ENCODE results near the gene CAMK4. TPM values are rescaled to one million over a fixed set of nuclear protein-coding genes. Genes with fewer than 3 reads are reported as not detected.

Gene CAMK4
- total and polyA plus RNA-seq, 2 of the 8 experiments (the other 6 are each of a cell fraction or from before 2014, with no cell fraction given): 1.8 to 8.3 TPM

DNA sequence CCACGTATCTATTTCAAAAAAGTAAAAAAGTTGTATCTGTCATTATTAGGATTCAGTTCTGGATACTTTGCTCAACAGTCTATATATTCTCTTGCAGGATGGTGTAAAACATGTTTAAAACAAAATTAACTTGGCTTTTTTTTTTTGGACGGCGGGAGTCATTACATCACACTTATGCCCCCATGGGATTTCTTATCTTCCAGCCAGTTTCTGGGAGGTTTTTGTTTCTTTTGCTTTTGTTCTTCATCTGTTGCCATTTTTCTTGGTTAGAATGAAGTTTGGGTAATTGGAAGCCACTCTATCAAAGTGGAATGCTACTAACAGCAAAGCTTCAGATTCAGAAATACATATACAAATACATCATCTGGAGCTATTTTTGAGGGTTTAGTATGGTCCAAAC is 289.9 kb downstream of the CAMK4 start (continued):
- TF ChIP-seq HDAC2 (IDR thresholded peaks at IDR 0.05; ENCODE audit: borderline replicate concordance in 1 of 2, low read depth in 2 of 2, low read length in 2 of 2) (no peak), SIN3A (conservative IDR thresholded peaks at IDR 0.05 in 1 of 2, IDR thresholded peaks at IDR 0.05 in 1 of 2; ENCODE audit: low read depth in 1 of 2, low read length in 2 of 2) (no peak), CHD2 (IDR thresholded peaks at IDR 0.05; ENCODE audit: low read length) (no peak), CHD1 (IDR thresholded peaks at IDR 0.05; ENCODE audit: low read depth, low read length) (no peak), POLR2A (IDR thresholded peaks at IDR 0.05; ENCODE audit: control extremely low read depth in 1 of 2, low read depth in 2 of 2, low read length in 2 of 2) (no peak), BRCA1 (IDR thresholded peaks at IDR 0.05; ENCODE audit: low read depth, low read length) (no peak)
- TF ChIP-seq, protein P1, sequence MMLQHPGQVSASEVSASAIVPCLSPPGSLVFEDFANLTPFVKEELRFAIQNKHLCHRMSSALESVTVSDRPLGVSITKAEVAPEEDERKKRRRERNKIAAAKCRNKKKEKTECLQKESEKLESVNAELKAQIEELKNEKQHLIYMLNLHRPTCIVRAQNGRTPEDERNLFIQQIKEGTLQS (IDR thresholded peaks at IDR 0.05; ENCODE audit: insufficient read depth, low read depth, low read length): no peak

All from H1 (cell line).